Measurements from ENCODE around the gene HAUS1. TPM values are rescaled to one million over a fixed set of nuclear protein-coding genes. Genes with fewer than 3 reads are reported as not detected.

HAUS1 gene
- 47.3 to 51.5 TPM (median 49.0 TPM) in 3 replicates for total RNA-seq

GRCh38 chr18:46104128-46104911 lies at the start of gene HAUS1:
HAUS1 (plus strand) TSS chr18:46104385; CDS start chr18:46104412, 27 bp downstream.
- H3K36me3 Mint-ChIP-seq = peaks cover 11% of the 10 kb centered on the region
- peak; percentile 77 to 92 for DNase-seq (ENCODE audit: low spot score in 2 of 2, unreplicated experiment in 2 of 2)
- peak within 1 kb of the TSS; percentile 98 for H3K4me3 Mint-ChIP-seq
- no peak for TF ChIP-seq CTCF (IDR thresholded peaks at IDR 0.05; ENCODE audit: unreplicated experiment)
- no peaks in the 10 kb centered on the region for H3K9me3 Mint-ChIP-seq
- H3K4me1 Mint-ChIP-seq = peaks cover 8% of the 10 kb centered on the region
- H3K27me3 Mint-ChIP-seq (ENCODE audit: low read depth) = no peaks in the 10 kb centered on the region
- H3K27ac Mint-ChIP-seq = peak within 1 kb of the TSS; percentile 95

GRCh38 chr18:46054956-46055837 lies 49.0 kb upstream of the HAUS1 start:
- Mint-ChIP-seq H3K36me3 (no peaks in the 10 kb centered on the region), H3K27me3 (ENCODE audit: low read depth) (no peaks in the 10 kb centered on the region), H3K4me3 (no peak overlapping the region), H3K9me3 (peaks cover 4% of the 10 kb centered on the region), H3K4me1 (peaks cover 6% of the 10 kb centered on the region), H3K27ac (no peak overlapping the region)
- TF ChIP-seq CTCF (IDR thresholded peaks at IDR 0.05; ENCODE audit: unreplicated experiment) = no peak
- DNase-seq (ENCODE audit: low spot score in 2 of 2, unreplicated experiment in 2 of 2) = no peak

GRCh38 chr18:46055838-46056230 lies 48.4 kb upstream of the HAUS1 start:
- Mint-ChIP-seq H3K9me3 (peaks cover 4% of the 10 kb centered on the region), H3K27me3 (ENCODE audit: low read depth) (no peaks in the 10 kb centered on the region), H3K4me3 (no peak overlapping the region), H3K27ac (no peak overlapping the region), H3K4me1 (peaks cover 6% of the 10 kb centered on the region), H3K36me3 (no peaks in the 10 kb centered on the region)
- TF ChIP-seq CTCF (IDR thresholded peaks at IDR 0.05; ENCODE audit: unreplicated experiment) = no peak
- DNase-seq (ENCODE audit: low spot score in 2 of 2, unreplicated experiment in 2 of 2) = no peak

DNA sequence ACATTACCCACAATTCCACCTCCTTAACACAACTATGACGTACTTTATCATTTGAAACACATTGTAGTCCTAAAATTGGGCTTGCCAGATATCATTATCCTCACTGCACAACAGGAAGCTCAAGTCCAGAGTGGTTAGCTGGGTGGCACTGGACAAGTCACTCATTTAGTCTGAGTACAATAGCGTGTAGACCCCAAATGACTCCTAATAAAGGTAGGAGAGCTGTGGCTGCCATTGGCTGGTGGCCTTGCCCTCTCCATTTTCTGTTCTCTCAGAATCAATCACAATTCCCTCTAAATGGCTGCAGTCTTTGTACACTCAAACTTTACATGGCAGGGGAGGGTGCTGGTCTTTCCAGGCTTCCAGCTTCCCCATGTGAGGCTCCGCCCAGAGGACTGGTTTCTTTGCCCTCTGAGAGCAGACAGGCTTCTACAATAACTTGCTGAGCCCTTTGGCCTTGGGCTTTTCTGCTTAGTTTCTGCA lies 43.8 kb upstream of the HAUS1 start:
- no peak overlapping the region for H3K4me3 Mint-ChIP-seq
- TF ChIP-seq CTCF (IDR thresholded peaks at IDR 0.05; ENCODE audit: unreplicated experiment) = no peak
- no peaks in the 10 kb centered on the region for H3K36me3 Mint-ChIP-seq
- H3K27ac Mint-ChIP-seq = no peak overlapping the region
- no peaks in the 10 kb centered on the region for H3K27me3 Mint-ChIP-seq (ENCODE audit: low read depth)
- no peaks in the 10 kb centered on the region for H3K4me1 Mint-ChIP-seq
- no peak for DNase-seq (ENCODE audit: low spot score in 2 of 2, unreplicated experiment in 2 of 2)
- no peaks in the 10 kb centered on the region for H3K9me3 Mint-ChIP-seq

DNA sequence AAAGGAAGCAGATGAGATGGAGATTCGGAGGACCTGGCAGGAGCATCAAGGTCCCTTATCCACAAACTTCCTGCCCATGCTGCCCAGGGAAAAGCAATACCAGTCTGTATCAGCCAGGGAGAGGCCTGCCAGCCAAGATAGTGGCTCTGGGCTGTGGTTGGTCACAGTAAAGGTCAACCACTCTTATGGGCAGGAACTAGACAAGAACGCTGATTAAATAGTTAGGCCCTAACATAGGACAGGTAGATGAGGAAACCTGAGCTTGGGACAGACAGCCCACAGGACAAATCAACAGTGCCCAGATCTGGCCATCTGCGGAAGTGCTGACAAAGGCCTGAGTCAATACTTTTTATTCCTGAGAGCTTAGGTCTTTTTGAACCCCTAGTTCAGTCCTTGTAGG lies 42.8 kb upstream of the HAUS1 start:
- H3K27ac Mint-ChIP-seq = no peak overlapping the region
- peaks cover 2% of the 10 kb centered on the region for H3K36me3 Mint-ChIP-seq
- no peak overlapping the region for H3K4me3 Mint-ChIP-seq
- no peak for TF ChIP-seq CTCF (IDR thresholded peaks at IDR 0.05; ENCODE audit: unreplicated experiment)
- no peak for DNase-seq (ENCODE audit: low spot score in 2 of 2, unreplicated experiment in 2 of 2)
- no peaks in the 10 kb centered on the region for H3K27me3 Mint-ChIP-seq (ENCODE audit: low read depth)
- H3K4me1 Mint-ChIP-seq = no peaks in the 10 kb centered on the region
- no peaks in the 10 kb centered on the region for H3K9me3 Mint-ChIP-seq

Data from mesothelial cell of epicardium (in vitro differentiated cells).